HS-5 (cell line): ENCODE data around the gene GP1BB.

ENCODE experiments used
- DNase-seq: peaks from one replicate; pipeline ENCODE4 v3.0.0-alpha.2; 2012; ENCODE audit warnings: low read depth

Gene GP1BB

GRCh38 chr22:19742160-19743066 is 19.1 kb downstream of the GP1BB start:
- DNase-seq: no peak

GRCh38 chr22:19743081-19743480 is 19.7 kb downstream of the GP1BB start:
- no peak for DNase-seq

GRCh38 chr22:19743651-19744050 is 20.3 kb downstream of the GP1BB start:
- no peak for DNase-seq

GRCh38 chr22:19744350-19745006 is 21.1 kb downstream of the GP1BB start:
- no peak for DNase-seq

- no peak for DNase-seq
Measured at GRCh38 chr22:19745155-19746101, 22.1 kb downstream of the GP1BB start.

GRCh38 chr22:19746726-19747125 is 23.4 kb downstream of the GP1BB start:
- no peak for DNase-seq

GRCh38 chr22:19747551-19747950 is 24.2 kb downstream of the GP1BB start:
- no peak for DNase-seq

- no peak for DNase-seq
Measured at GRCh38 chr22:19748139-19748538, 24.8 kb downstream of the GP1BB start.

- no peak for DNase-seq
Measured at GRCh38 chr22:19748991-19749664, 25.8 kb downstream of the GP1BB start.

GRCh38 chr22:19749876-19750275 is 26.5 kb downstream of the GP1BB start:
- no peak for DNase-seq

GRCh38 chr22:19750507-19751490 is 27.5 kb downstream of the GP1BB start:
- no peak for DNase-seq

GRCh38 chr22:19751497-19752245 is 28.3 kb downstream of the GP1BB start:
- DNase-seq: no peak

- DNase-seq: no peak
Measured at GRCh38 chr22:19753090-19753842, 29.9 kb downstream of the GP1BB start.

- no peak for DNase-seq
Measured at GRCh38 chr22:19753996-19754700, 30.8 kb downstream of the GP1BB start.

- no peak for DNase-seq
Measured at GRCh38 chr22:19754701-19755144, 31.4 kb downstream of the GP1BB start.

GRCh38 chr22:19755145-19755710 is 31.9 kb downstream of the GP1BB start:
- no peak for DNase-seq

- DNase-seq: no peak
Measured at GRCh38 chr22:19755722-19756287, 32.5 kb downstream of the GP1BB start.
